ENCODE data around the gene ELL.

GRCh38 chr19:18521692-18522123 lies at the start of gene ELL:
- TF ChIP-seq CTCF (IDR thresholded peaks at IDR 0.05; ENCODE audit: extremely low read depth in 1 of 2, insufficient read depth in 1 of 2, low read depth in 1 of 2, low read length in 2 of 2) (no peak), POLR2AphosphoS5 (IDR thresholded peaks at IDR 0.05; ENCODE audit: insufficient read depth, low read depth, low read length) (peak; percentile 93), POLR2A (IDR thresholded peaks at IDR 0.05; ENCODE audit: low read depth, low read length) (peak; percentile 95), EZH2 (IDR thresholded peaks at IDR 0.05; ENCODE audit: borderline replicate concordance, low read depth, low read length, severe bottlenecking) (no peak)
